OCI-LY3 (cell line): Measurements from ENCODE around the gene PTGR3.

Experiments
- CTCF ChIP-seq: fragments of 200-600, 300-600 bp; sonication (generic); IDR thresholded peaks from 2 replicates; pipeline ENCODE4 v1.5.1; 2014; ENCODE audit warnings: antibody characterized with exemption, low read length, low read depth
- EZH2phosphoT487 ChIP-seq: fragments of 200-600 bp; shearing (Covaris generic); IDR thresholded peaks from 2 replicates; pipeline ENCODE4 v1.6.1; 2018; ENCODE audit warnings: antibody characterized with exemption, mixed run types, low read depth

DNA sequence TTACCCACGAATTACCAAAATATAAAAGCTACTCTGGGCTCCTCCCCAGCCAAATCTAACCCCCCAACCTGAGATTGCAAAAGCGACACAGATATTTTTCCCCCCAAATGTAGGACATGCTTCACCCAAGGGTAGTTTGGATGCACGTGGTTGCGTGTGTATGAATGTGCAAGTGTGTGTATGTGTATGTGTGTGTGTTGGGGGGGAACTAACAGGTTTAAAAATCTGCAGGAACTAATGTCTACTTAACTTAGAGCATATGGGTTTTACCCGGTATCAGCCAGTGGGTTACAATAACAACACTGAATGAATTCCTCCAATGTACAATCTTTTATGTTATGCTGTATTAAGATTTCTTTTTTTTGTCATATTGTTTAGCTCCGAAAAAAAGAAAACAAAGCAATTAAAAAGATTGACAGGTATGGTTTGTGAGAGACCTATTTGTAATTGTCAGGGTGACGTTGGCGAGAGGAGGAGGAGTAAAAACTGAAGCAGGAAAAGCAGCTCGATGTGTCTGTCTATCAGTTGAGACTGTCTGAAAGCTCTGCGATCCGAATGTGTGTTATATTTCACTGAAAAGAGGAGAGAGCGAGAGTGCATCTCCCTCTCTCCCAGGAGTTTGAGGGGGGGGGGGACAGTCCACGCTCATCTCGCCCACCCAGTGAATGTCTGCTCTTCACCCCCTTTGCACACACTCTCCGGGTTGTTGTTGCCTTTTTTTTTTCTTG lies 1.5 kb upstream of the PTGR3 start, which contains the start of gene TSHZ1:
- TF ChIP-seq CTCF (no peak), EZH2phosphoT487 (no peak)
